Measurements from ENCODE around the gene RPAP3.
"Not testable (repeated sequence)": the region's sequence is repeated elsewhere in the genome, so short reads cannot be mapped to it uniquely, and the experiment has no call there.

DNA sequence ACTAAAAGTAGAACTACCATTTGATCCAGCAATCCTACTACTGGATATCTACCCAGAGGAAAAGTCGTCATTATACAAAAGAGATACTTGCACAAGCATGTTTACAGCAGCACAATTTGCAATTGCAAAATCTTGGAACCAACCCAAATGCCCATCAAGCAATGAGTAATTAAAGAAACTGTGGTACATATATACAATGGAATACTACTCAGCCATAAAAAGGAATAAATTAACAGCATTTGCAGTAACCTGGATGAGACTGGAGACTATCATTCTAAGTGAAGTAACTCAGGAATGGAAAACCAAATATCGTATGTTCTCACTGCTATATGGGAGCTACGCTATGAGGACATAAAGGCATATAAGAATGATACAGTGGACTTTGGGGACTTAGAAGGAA, 63.5 kb downstream of the RPAP3 start:
- not testable (repeated sequence) for TF ChIP-seq POLR2A, POLR2AphosphoS5 (IDR thresholded peaks at IDR 0.05)
- TF ChIP-seq, protein P1, sequence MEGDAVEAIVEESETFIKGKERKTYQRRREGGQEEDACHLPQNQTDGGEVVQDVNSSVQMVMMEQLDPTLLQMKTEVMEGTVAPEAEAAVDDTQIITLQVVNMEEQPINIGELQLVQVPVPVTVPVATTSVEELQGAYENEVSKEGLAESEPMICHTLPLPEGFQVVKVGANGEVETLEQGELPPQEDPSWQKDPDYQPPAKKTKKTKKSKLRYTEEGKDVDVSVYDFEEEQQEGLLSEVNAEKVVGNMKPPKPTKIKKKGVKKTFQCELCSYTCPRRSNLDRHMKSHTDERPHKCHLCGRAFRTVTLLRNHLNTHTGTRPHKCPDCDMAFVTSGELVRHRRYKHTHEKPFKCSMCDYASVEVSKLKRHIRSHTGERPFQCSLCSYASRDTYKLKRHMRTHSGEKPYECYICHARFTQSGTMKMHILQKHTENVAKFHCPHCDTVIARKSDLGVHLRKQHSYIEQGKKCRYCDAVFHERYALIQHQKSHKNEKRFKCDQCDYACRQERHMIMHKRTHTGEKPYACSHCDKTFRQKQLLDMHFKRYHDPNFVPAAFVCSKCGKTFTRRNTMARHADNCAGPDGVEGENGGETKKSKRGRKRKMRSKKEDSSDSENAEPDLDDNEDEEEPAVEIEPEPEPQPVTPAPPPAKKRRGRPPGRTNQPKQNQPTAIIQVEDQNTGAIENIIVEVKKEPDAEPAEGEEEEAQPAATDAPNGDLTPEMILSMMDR (IDR thresholded peaks at IDR 0.05), result not testable (repeated sequence)
